Naive thymus-derived CD4-positive, alpha-beta T cell (primary cell): Measurements from ENCODE around the gene OR6B1. TPM values are rescaled to one million over a fixed set of nuclear protein-coding genes. Genes with fewer than 3 reads are reported as not detected.

Experiments
- ATAC-seq: fragments of 150-1000 bp; cut with Tn5 transposase; 2 replicates; pipeline ENCODE4 v1.10.0; 2021; ENCODE audit warnings: mild to moderate bottlenecking, moderate library complexity
- CTCF ChIA-PET: fragments of 350-600 bp; sonication (Branson Sonifier 250); formaldehyde crosslinking; loops from one replicate; lab custom pipeline; 2021; ENCODE audit warnings: antibody characterized with exemption; lab: Charles Lee
- POLR2A ChIA-PET: fragments of 350-600 bp; sonication (Branson Sonifier 250); formaldehyde crosslinking; loops from one replicate; lab custom pipeline; 2021; ENCODE audit warnings: antibody characterized with exemption, inconsistent platforms; lab: Charles Lee
- DNase-seq, 9 donors: peaks; one replicate each; pipeline versions ENCODE4 v3.0.0 to v3.0.0-alpha.2; 2020 to 2022; ENCODE audit warnings: mixed read lengths in 1 of 9
- H3K27ac ChIP-seq: one replicate; pipeline ENCODE4 v1.7.0; 2013; ENCODE audit warnings: mild to moderate bottlenecking, low read depth, low read length, moderate library complexity
- H3K27me3 ChIP-seq, 2 donors: one replicate each; pipeline ENCODE4 v1.7.0; 2013; ENCODE audit warnings: low read length in 2 of 2, mild to moderate bottlenecking in 2 of 2, moderate library complexity in 2 of 2; ENCODE audit not compliant: control insufficient read depth in 2 of 2, insufficient read depth in 2 of 2
- H3K36me3 ChIP-seq, 3 experiments: 1 replicate in 2 of 3; 2 replicates in 1 of 3; pipeline ENCODE4 v1.7.0; 2013; ENCODE audit warnings: low read length in 3 of 3, mild to moderate bottlenecking in 3 of 3, moderate library complexity in 1 of 3; ENCODE audit not compliant: insufficient read depth in 3 of 3, control insufficient read depth in 2 of 3
- H3K4me1 ChIP-seq, 2 donors: one replicate each; pipeline ENCODE4 v1.7.0; 2013; ENCODE audit warnings: low read length in 2 of 2, mild to moderate bottlenecking in 2 of 2, moderate library complexity in 1 of 2; ENCODE audit not compliant: control insufficient read depth in 2 of 2, insufficient read depth in 2 of 2
- H3K4me3 ChIP-seq: 2 replicates; pipeline ENCODE4 v1.7.0; 2013; ENCODE audit warnings: mild to moderate bottlenecking, low read length
- H3K9me3 ChIP-seq, 3 experiments: 1 replicate in 2 of 3; 2 replicates in 1 of 3; pipeline ENCODE4 v1.7.0; 2013; ENCODE audit warnings: low read length in 3 of 3; ENCODE audit not compliant: control insufficient read depth in 2 of 3
- H3K27ac Mint-ChIP-seq, 9 donors: one replicate each; pipeline ENCODE4 v1.8.0; 2020 to 2022; ENCODE audit warnings: mixed read lengths in 9 of 9, mild to moderate bottlenecking in 8 of 9, moderate library complexity in 5 of 9, inconsistent platforms in 2 of 9
- H3K27me3 Mint-ChIP-seq, 5 donors: one replicate each; pipeline ENCODE4 v1.8.0; 2021 to 2022; ENCODE audit warnings: mixed read lengths in 5 of 5, mild to moderate bottlenecking in 1 of 5
- H3K36me3 Mint-ChIP-seq, 5 donors: one replicate each; pipeline ENCODE4 v1.8.0; 2020 to 2022; ENCODE audit warnings: mixed read lengths in 5 of 5, mild to moderate bottlenecking in 3 of 5, inconsistent platforms in 1 of 5
- H3K4me1 Mint-ChIP-seq, 7 donors: one replicate each; pipeline ENCODE4 v1.8.0; 2020 to 2022; ENCODE audit warnings: mixed read lengths in 7 of 7, mild to moderate bottlenecking in 3 of 7, inconsistent platforms in 1 of 7
- H3K4me3 Mint-ChIP-seq, 10 donors: one replicate each; pipeline ENCODE4 v1.8.0; 2020 to 2022; ENCODE audit warnings: mild to moderate bottlenecking in 10 of 10, mixed read lengths in 10 of 10, moderate library complexity in 6 of 10, inconsistent platforms in 2 of 10
- H3K9me3 Mint-ChIP-seq, 11 donors: one replicate each; pipeline ENCODE4 v1.8.0; 2020 to 2022; ENCODE audit warnings: mixed read lengths in 11 of 11, mild to moderate bottlenecking in 4 of 11, inconsistent platforms in 1 of 11, moderate library complexity in 1 of 11
- intact Hi-C, 2 donors: fragments of 100-400 bp; cut with micrococcal nuclease; formaldehyde crosslinking; loops; one replicate each; pipeline ENCODE4 v1.15.1; 2023
- polyA plus RNA-seq, 2 donors: library from polyadenylated mRNA; unstranded; fragments of 300-500 nt; fragmentation: Illumina TruSeq; gene quantifications; one replicate each; pipeline ENCODE4 v1.2.3, GENCODE V29; 2021
- total RNA-seq, 6 experiments: library from RNA in 5 of 6; stranded (reverse) in 5 of 6; gene quantifications; 1 replicate in 5 of 6; 2 replicates in 1 of 6; pipeline ENCODE4 v1.2.3 and lab custom pipeline; 2021 to 2026

The OR6B1 gene
- total and polyA plus RNA-seq, 7 experiments from 2014 or later = not detected

DNA sequence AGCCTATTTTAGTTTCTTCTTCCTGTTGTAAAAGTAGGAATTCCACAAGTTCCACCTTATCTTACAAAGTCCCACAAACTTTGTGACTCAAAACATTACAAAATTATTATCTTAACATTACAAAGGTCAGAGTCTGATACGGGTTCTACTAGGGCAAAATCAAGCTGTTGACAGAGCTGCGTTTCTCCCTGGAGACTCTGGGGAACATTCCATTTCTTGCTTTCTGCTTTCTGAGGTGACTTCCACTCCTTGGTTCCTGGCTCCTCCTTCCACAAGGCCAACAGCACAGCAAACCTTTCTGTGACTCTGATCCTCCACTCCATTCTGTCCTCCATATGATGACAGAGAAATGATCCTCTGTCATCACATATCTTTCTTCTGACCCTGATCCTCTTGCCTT lies 34.8 kb upstream of the OR6B1 start:
- Mint-ChIP-seq H3K4me1 (no peaks in the 10 kb centered on the region), H3K4me3 (no peak overlapping the region)
- H3K36me3 ChIP-seq = no peaks in the 10 kb centered on the region

DNA sequence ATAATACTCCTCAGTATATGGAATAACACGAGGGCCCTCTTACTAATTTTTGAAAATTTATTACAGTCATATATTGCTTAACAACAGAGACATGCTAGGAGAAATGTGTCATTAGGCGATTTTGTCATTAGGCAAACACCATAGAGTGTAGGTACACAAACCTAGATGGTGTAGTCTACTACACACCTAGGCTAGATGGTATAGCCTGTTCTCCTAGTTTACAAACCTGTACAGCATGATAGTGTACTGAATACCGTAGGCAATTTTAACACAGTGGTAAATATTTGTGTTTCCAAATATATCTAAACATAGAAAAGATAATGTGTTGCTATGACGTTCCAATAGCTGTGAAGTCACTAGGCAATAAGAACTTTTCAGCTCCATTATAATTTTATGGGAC lies 32.7 kb upstream of the OR6B1 start:
- Mint-ChIP-seq H3K4me3 (no peak overlapping the region), H3K27me3 (peaks cover 2 to 34% (median 23%) of the 10 kb centered on the region in 5 donors), H3K27ac (no peak overlapping the region), H3K36me3 (peaks cover 0 to 4% (median 0%) of the 10 kb centered on the region in 5 donors), H3K4me1 (no peaks in the 10 kb centered on the region), H3K9me3 (peaks cover 0 to 11% (median 3%) of the 10 kb centered on the region in 11 donors)
- H3K4me1 ChIP-seq = no peaks in the 10 kb centered on the region
- H3K9me3 ChIP-seq = no peaks in the 10 kb centered on the region
- H3K27ac ChIP-seq = no peak overlapping the region
- no peak for DNase-seq
- no peaks in the 10 kb centered on the region for H3K27me3 ChIP-seq
- POLR2A ChIA-PET = no interaction called here
- H3K4me3 ChIP-seq = no peak overlapping the region
- intact Hi-C loops = no loop called here
- H3K36me3 ChIP-seq = no peaks in the 10 kb centered on the region
- ATAC-seq = no peak
- CTCF ChIA-PET = no interaction called here

More for the DNA sequence above, 34.8 kb upstream of the OR6B1 start:
- CTCF ChIA-PET = no interaction called here
- peaks cover 0 to 4% (median 0%) of the 10 kb centered on the region in 11 donors for H3K9me3 Mint-ChIP-seq
- H3K4me1 ChIP-seq = no peaks in the 10 kb centered on the region
- peaks cover 5 to 27% (median 21%) of the 10 kb centered on the region in 5 donors for H3K27me3 Mint-ChIP-seq
- no peak overlapping the region for H3K4me3 ChIP-seq
- POLR2A ChIA-PET = no interaction called here
- H3K27ac Mint-ChIP-seq = no peak overlapping the region
- H3K9me3 ChIP-seq = no peaks in the 10 kb centered on the region
- intact Hi-C loops = no loop called here
- DNase-seq = no peak
- no peak overlapping the region for H3K27ac ChIP-seq
- no peak for ATAC-seq
- no peaks in the 10 kb centered on the region for H3K36me3 Mint-ChIP-seq
- H3K27me3 ChIP-seq = no peaks in the 10 kb centered on the region

DNA sequence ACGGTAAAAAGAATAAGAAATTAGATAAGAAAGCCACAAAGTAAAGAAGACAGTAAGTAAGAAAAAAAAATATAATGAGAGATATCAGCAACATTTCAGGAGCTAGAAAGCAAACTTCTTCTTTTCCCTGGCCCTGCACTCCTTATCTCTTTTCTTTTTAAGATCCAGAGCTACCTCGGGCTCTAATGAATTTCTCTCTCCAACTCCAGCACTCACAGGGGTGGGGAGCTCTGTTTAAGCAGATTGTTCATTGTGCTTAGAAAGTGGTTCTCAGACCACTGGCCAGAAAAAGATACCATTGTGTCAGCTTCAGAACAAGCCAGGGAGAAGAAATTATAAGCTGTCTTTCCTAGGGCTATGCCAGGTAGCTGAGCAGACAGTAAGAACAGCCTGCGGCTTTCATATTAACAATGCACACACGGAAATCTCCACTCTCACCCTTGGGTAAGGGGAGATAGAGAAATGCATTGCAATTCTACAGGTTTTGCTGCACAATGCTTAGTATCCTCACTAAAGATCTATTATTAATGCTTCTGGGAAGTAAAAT lies 26.2 kb upstream of the OR6B1 start:
- Histone ChIP-seq H3K27ac (no peak overlapping the region), H3K27me3 (no peaks in the 10 kb centered on the region), H3K4me3 (no peak overlapping the region), H3K9me3 (no peaks in the 10 kb centered on the region), H3K4me1 (no peaks in the 10 kb centered on the region), H3K36me3 (no peaks in the 10 kb centered on the region)
- ChIA-PET POLR2A (no interaction called here), CTCF (no interaction called here)
- no peak overlapping the region for H3K4me3 Mint-ChIP-seq
- peaks cover 0 to 11% (median 2%) of the 10 kb centered on the region in 11 donors for H3K9me3 Mint-ChIP-seq
- peaks cover 6 to 27% (median 19%) of the 10 kb centered on the region in 5 donors for H3K27me3 Mint-ChIP-seq
- H3K36me3 Mint-ChIP-seq = peaks cover 0 to 4% (median 0%) of the 10 kb centered on the region in 5 donors
- ATAC-seq (no peak), DNase-seq (no peak)
- intact Hi-C loops = no loop called here
- no peak overlapping the region for H3K27ac Mint-ChIP-seq
- no peaks in the 10 kb centered on the region for H3K4me1 Mint-ChIP-seq

DNA sequence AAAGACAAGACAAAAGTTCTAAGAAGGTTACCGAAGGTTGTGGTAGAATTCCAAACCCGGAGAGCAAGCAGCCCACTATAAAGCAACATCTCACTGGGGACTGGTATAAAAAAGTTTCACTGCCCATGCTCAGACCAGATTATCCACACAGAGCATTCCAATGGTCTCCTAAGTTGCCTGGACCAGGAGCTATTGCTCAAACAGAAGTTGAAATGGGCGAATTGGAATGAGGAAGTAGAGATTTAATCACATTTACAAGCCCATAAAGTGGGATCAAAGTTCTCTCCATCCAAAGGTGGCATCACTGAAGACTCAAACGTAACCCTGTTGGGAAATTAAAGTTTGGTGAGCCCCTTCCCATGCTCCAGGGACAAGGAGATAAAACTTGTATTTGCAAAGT lies 25.7 kb upstream of the OR6B1 start:
- H3K27me3 Mint-ChIP-seq = peaks cover 6 to 27% (median 18%) of the 10 kb centered on the region in 5 donors
- no peak overlapping the region for H3K27ac Mint-ChIP-seq
- ChIA-PET POLR2A (no interaction called here), CTCF (no interaction called here)
- DNase-seq = no peak
- H3K9me3 ChIP-seq = no peaks in the 10 kb centered on the region
- no peaks in the 10 kb centered on the region for H3K4me1 Mint-ChIP-seq
- intact Hi-C loops = no loop called here
- no peaks in the 10 kb centered on the region for H3K4me1 ChIP-seq
- H3K4me3 ChIP-seq = no peak overlapping the region
- peaks cover 0 to 11% (median 2%) of the 10 kb centered on the region in 11 donors for H3K9me3 Mint-ChIP-seq
- no peaks in the 10 kb centered on the region for H3K36me3 ChIP-seq
- H3K27me3 ChIP-seq = no peaks in the 10 kb centered on the region
- no peak overlapping the region for H3K27ac ChIP-seq
- H3K4me3 Mint-ChIP-seq = no peak overlapping the region
- ATAC-seq = no peak
- peaks cover 0 to 4% (median 0%) of the 10 kb centered on the region in 5 donors for H3K36me3 Mint-ChIP-seq

DNA sequence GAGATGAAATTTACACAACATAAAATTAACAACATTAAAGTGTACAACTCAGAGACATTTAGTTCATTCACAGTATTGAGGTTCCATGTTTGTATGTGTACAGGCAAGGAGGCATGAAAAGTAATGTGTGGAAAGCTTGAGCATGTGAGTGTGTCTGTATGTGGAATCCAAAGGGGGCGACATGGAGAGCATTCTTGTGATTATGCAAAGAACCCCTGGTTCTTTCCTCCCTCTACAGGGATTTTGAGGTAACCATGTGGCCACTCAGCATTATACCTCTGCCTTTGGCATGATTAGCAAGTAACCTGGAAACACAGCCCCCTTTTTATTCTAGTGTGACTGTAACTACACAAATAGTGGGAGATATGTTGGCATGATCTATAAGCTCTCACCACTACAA lies 24.5 kb upstream of the OR6B1 start:
- H3K9me3 Mint-ChIP-seq = peaks cover 0 to 11% (median 2%) of the 10 kb centered on the region in 11 donors
- H3K4me3 Mint-ChIP-seq = no peak overlapping the region
- Histone ChIP-seq H3K9me3 (no peaks in the 10 kb centered on the region), H3K27me3 (no peaks in the 10 kb centered on the region), H3K4me1 (no peaks in the 10 kb centered on the region), H3K27ac (no peak overlapping the region), H3K4me3 (no peak overlapping the region), H3K36me3 (no peaks in the 10 kb centered on the region)
- no peak overlapping the region for H3K27ac Mint-ChIP-seq
- POLR2A ChIA-PET = no interaction called here
- no peaks in the 10 kb centered on the region for H3K4me1 Mint-ChIP-seq
- peaks cover 5 to 27% (median 14%) of the 10 kb centered on the region in 5 donors for H3K27me3 Mint-ChIP-seq
- CTCF ChIA-PET = interaction anchor here (0.7 kb wide), 1 partner anchor 506 kb away, joined by 3 read pairs; no protein-coding TSS in a partner anchor
- intact Hi-C loops = no loop called here
- no peak for DNase-seq
- peaks cover 0 to 4% (median 0%) of the 10 kb centered on the region in 5 donors for H3K36me3 Mint-ChIP-seq
- ATAC-seq = no peak

DNA sequence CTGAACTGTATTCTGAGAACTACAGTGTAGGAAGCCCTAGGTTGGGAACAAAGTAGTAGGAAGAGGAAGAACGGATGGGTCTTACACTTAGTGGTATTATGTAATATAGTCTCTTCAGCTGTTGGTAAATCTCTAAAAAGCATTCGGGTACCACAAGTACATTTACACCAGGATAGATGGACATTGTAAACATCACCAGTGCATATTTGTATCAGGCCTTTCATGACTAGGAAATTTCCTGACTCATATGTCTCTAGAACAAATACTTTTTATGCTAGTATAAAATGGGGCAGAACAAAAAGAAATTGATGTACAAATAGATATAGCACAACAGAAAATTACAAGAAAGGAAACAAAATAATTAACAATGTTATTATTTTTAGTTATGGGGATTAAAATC lies 21.5 kb upstream of the OR6B1 start:
- H3K4me1 ChIP-seq = no peaks in the 10 kb centered on the region
- DNase-seq = no peak
- POLR2A ChIA-PET = no interaction called here
- no peak overlapping the region for H3K27ac ChIP-seq
- H3K36me3 Mint-ChIP-seq = no peaks in the 10 kb centered on the region
- no peak overlapping the region for H3K27ac Mint-ChIP-seq
- no peaks in the 10 kb centered on the region for H3K9me3 ChIP-seq
- H3K27me3 ChIP-seq = no peaks in the 10 kb centered on the region
- H3K27me3 Mint-ChIP-seq = peaks cover 0 to 18% (median 7%) of the 10 kb centered on the region in 5 donors
- H3K4me1 Mint-ChIP-seq = no peaks in the 10 kb centered on the region
- no peak for ATAC-seq
- intact Hi-C loops = no loop called here
- H3K9me3 Mint-ChIP-seq = peaks cover 0 to 8% (median 0%) of the 10 kb centered on the region in 11 donors
- H3K36me3 ChIP-seq = no peaks in the 10 kb centered on the region
- no peak overlapping the region for H3K4me3 ChIP-seq
- H3K4me3 Mint-ChIP-seq = no peak overlapping the region
- CTCF ChIA-PET = no interaction called here

DNA sequence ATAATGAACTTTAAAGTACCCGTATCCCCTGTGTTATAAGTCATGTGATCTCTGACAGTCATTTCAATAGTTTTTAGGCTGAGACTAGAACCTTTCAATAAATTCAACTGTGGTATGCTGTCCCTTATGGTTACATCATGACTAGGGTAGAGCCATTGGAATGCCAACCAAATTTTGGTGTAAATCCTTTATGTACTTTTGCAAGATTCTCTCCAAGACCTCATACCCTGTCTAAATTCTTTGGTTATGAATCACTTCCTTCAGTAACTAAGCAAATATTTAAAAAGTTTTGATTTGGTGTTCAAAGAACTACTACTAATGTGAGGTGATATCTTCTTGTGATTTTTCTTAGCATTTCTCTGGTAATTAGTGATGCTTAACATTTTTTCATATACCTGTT lies 20.8 kb upstream of the OR6B1 start:
- intact Hi-C loops = no loop called here
- no peak for ATAC-seq
- no peak for DNase-seq
- ChIA-PET CTCF (interaction anchor here (0.6 kb wide), 1 partner anchor 83 kb away, joined by 3 read pairs; no protein-coding TSS in a partner anchor), POLR2A (no interaction called here)
- no peaks in the 10 kb centered on the region for H3K27me3 ChIP-seq
- H3K4me3 ChIP-seq = no peak overlapping the region
- Mint-ChIP-seq H3K27me3 (peaks cover 0 to 17% (median 7%) of the 10 kb centered on the region in 5 donors), H3K36me3 (no peaks in the 10 kb centered on the region), H3K27ac (no peak overlapping the region), H3K4me3 (no peak overlapping the region), H3K4me1 (no peaks in the 10 kb centered on the region), H3K9me3 (peaks cover 0 to 9% (median 0%) of the 10 kb centered on the region in 11 donors)
- no peaks in the 10 kb centered on the region for H3K36me3 ChIP-seq
- no peaks in the 10 kb centered on the region for H3K9me3 ChIP-seq
- H3K4me1 ChIP-seq = no peaks in the 10 kb centered on the region
- no peak overlapping the region for H3K27ac ChIP-seq
